HEK293T (cell line): ENCODE results near the gene SPATA13.

Source experiments
- CTCF ChIA-PET: fragments of 350-600 bp; formaldehyde crosslinking; extraction: SDS; loops from one replicate; lab custom pipeline; 2021; ENCODE audit warnings: antibody characterized with exemption, inconsistent platforms; lab: Yijun Ruan, JAX
- POLR2A ChIA-PET: fragments of 350-600 bp; formaldehyde crosslinking; extraction: SDS; loops from one replicate; lab custom pipeline; 2020; ENCODE audit warnings: antibody characterized with exemption, inconsistent platforms; lab: Yijun Ruan, JAX
- DNase-seq: peaks from one replicate; pipeline ENCODE4 v3.0.0; 2012; ENCODE audit warnings: mixed read lengths; ENCODE audit errors: extremely low spot score
- ARNT ChIP-seq: fragments of 450-650 bp; IDR thresholded peaks from 2 replicates; pipeline ENCODE4 v1.6.1; 2017; ENCODE audit warnings: mild to moderate bottlenecking
- BHLHE40 ChIP-seq: fragments of 450-650 bp; IDR thresholded peaks from 2 replicates; pipeline ENCODE4 v1.6.1; 2016; ENCODE audit warnings: mild to moderate bottlenecking, moderate library complexity, borderline replicate concordance
- CTBP1 ChIP-seq: fragments of 450-650 bp; IDR thresholded peaks from 2 replicates; pipeline ENCODE4 v1.6.1; 2016; ENCODE audit warnings: borderline replicate concordance
- ELF4 ChIP-seq: fragments of 450-650 bp; IDR thresholded peaks from 2 replicates; pipeline ENCODE4 v1.6.1; 2017; ENCODE audit warnings: antibody characterized with exemption
- FOXA1 ChIP-seq: fragments of 450-650 bp; IDR thresholded peaks from 2 replicates; pipeline ENCODE4 v1.6.1; 2016; ENCODE audit warnings: mild to moderate bottlenecking
- FOXK2 ChIP-seq: fragments of 450-650 bp; IDR thresholded peaks from 2 replicates; pipeline ENCODE4 v1.6.1; 2016; ENCODE audit warnings: mild to moderate bottlenecking
- FOXM1 ChIP-seq: fragments of 450-650 bp; IDR thresholded peaks from 2 replicates; pipeline ENCODE4 v1.6.1; 2017; ENCODE audit warnings: mild to moderate bottlenecking, borderline replicate concordance
- HDGF ChIP-seq: fragments of 450-650 bp; IDR thresholded peaks from 2 replicates; pipeline ENCODE4 v1.6.1; 2017; ENCODE audit warnings: antibody characterized with exemption, borderline replicate concordance
- L3MBTL2 ChIP-seq: fragments of 450-650 bp; conservative IDR thresholded peaks from 2 replicates; pipeline ENCODE4 v1.6.1; 2016; ENCODE audit warnings: mild to moderate bottlenecking
- LEF1 ChIP-seq: fragments of 450-650 bp; IDR thresholded peaks from 2 replicates; pipeline ENCODE4 v1.6.1; 2017; ENCODE audit warnings: mild to moderate bottlenecking, borderline replicate concordance
- NFRKB ChIP-seq: fragments of 450-650 bp; IDR thresholded peaks from 2 replicates; pipeline ENCODE4 v1.6.1; 2016; ENCODE audit warnings: mild to moderate bottlenecking, moderate library complexity
- SP1 ChIP-seq: fragments of 450-650 bp; IDR thresholded peaks from 2 replicates; pipeline ENCODE4 v1.6.1; 2017
- SUZ12 ChIP-seq: fragments of 450-650 bp; IDR thresholded peaks from 2 replicates; pipeline ENCODE4 v1.6.1; 2016; ENCODE audit warnings: mild to moderate bottlenecking
- TARDBP ChIP-seq: fragments of 450-650 bp; IDR thresholded peaks from 2 replicates; pipeline ENCODE4 v1.6.1; 2016
- ZNF384 ChIP-seq: fragments of 450-650 bp; IDR thresholded peaks from 2 replicates; pipeline ENCODE4 v1.6.1; 2016
- TF ChIP-seq, protein P1 (sequence below): fragments of 450-650 bp; IDR thresholded peaks from 2 replicates; pipeline ENCODE4 v1.6.1; 2016

Gene SPATA13

DNA sequence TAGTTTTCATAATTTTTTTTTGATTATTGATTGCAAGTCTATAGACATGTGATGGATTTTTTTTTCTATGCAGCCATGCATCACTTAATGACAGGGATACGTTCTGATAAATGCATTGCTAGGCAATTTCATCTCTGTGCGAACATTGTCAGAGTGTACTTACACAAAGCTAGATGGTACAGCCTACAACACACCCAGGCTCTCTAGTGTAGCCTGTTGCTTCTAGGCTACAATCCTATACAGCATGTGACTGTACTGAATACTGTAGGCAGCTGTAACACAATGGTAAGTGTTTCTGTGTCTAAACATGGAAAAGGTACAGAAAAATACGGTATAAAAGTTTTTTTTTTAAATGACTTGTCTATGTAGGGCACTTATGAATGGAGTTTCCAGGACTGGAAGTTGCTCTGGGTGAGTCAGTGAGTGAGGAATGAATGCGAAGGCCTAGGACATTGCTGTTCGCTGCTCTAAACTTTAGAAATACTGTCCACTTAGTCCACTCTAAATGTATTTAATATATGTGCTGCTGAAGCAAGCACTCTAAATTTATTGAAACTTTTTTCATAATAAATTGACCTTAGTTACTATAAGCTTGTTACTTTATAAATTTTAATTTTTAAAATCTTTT, 20.3 kb downstream of the SPATA13 start:
- TF ChIP-seq HDGF, result no peak
- TF ChIP-seq, protein P1, sequence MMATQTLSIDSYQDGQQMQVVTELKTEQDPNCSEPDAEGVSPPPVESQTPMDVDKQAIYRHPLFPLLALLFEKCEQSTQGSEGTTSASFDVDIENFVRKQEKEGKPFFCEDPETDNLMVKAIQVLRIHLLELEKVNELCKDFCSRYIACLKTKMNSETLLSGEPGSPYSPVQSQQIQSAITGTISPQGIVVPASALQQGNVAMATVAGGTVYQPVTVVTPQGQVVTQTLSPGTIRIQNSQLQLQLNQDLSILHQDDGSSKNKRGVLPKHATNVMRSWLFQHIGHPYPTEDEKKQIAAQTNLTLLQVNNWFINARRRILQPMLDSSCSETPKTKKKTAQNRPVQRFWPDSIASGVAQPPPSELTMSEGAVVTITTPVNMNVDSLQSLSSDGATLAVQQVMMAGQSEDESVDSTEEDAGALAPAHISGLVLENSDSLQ, result no peak
- no peak for TF ChIP-seq ARNT
- TF ChIP-seq SP1, result no peak
- TF ChIP-seq BHLHE40, result no peak
- DNase-seq, result no peak
- POLR2A ChIA-PET, result no interaction called here
- CTCF ChIA-PET, result interaction anchor here (0.6 kb wide), 1 partner anchor 119 kb away, joined by 4 read pairs; no protein-coding TSS in a partner anchor

DNA sequence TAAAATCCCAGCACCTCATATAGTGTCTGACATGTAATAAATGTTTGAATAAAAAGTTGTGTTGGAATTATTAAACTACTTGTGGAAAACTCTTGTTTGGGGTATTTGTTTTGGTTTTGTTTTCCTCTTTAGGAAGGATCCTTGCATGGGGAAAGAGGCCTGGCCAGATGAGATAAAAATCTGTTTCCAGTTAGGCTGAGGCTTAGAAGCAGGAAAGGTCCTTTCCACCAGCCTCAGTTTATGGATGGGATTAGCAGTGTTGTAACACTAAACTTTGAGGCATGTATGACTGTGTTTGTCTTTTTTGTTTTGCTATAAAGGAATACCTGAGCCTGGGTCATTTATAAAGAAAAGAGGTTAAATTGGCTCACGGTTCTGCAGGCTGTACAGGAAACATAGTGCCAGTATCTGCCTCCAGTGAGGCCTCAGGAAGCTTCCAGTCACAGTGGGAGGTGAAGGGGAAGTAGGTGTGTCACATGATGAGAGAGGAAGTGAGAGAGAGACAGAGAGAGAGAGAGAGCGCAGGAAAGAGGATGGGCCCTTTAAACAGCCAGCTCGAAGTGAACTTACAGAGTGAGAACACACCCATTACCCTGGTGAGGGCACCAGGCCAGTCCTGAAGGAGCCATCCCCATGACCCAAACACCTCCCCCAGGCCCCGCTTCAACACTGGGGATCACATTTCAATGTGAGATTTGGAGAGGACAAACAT, 21.6 kb downstream of the SPATA13 start:
- DNase-seq, result no peak
- ChIA-PET POLR2A (no interaction called here), CTCF (no interaction called here)

DNA sequence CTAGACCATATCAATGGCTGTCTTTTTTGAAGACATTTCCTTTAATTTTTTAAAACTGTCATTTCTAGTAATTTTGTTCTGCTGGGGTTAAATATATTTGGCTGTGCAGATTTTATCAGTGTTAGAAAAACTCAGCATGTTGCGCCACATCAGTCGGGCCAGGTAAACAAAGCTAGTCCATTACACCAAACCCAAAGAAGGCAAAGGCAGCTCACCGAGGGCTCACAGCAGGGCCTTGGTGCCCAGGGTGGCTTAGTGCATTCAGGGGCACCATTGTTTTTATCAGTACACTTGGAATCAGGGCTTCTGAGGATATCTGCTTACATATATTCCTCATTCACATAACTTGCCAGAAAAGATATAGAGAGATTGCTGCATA, 22.2 kb downstream of the SPATA13 start:
- POLR2A ChIA-PET, result no interaction called here
- CTCF ChIA-PET, result no interaction called here
- TF ChIP-seq FOXA1, result no peak
- no peak for TF ChIP-seq TARDBP
- no peak for TF ChIP-seq L3MBTL2
- DNase-seq, result no peak

More for the DNA sequence above, 21.6 kb downstream of the SPATA13 start:
- no peak for TF ChIP-seq ARNT
- TF ChIP-seq HDGF, result no peak
- TF ChIP-seq SP1, result no peak
- no peak for TF ChIP-seq NFRKB
- TF ChIP-seq, protein P1, result no peak
- no peak for TF ChIP-seq FOXA1
- TF ChIP-seq FOXM1, result no peak
- TF ChIP-seq TARDBP, result no peak
- TF ChIP-seq FOXK2, result no peak
- TF ChIP-seq ZNF384, result no peak
- TF ChIP-seq SUZ12, result no peak
- no peak for TF ChIP-seq ELF4
- TF ChIP-seq CTBP1, result no peak
- no peak for TF ChIP-seq BHLHE40
- TF ChIP-seq LEF1, result no peak

DNA sequence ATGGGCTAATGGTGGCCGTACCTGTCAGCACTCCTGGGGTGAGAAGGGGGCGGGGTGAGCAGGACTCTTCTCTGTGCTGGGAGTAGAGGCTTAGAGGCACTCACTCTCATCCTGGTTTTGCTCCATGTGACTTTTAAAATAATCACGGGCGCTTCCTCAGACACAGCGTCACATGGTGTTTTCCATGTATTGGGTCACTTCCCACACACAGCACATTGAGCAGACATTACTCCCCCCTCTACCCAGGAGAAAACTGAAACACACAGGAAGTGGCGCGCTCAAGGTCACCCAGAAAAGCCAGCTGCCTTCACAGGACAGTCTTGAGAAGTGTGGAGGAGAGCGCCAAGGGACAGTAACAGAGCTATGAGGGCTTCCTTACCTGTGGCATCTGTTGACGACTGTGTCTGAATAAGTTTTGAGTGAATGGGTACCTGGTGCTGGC, 23.2 kb downstream of the SPATA13 start:
- CTCF ChIA-PET, result no interaction called here
- TF ChIP-seq ELF4 (no peak), ARNT (no peak), TARDBP (no peak), LEF1 (no peak), L3MBTL2 (no peak), BHLHE40 (no peak), SP1 (no peak), HDGF (no peak), FOXK2 (no peak), FOXA1 (no peak), ZNF384 (no peak), SUZ12 (no peak), CTBP1 (no peak), NFRKB (no peak), FOXM1 (no peak)
- TF ChIP-seq, protein P1, result no peak
- POLR2A ChIA-PET, result no interaction called here
- DNase-seq, result no peak

DNA sequence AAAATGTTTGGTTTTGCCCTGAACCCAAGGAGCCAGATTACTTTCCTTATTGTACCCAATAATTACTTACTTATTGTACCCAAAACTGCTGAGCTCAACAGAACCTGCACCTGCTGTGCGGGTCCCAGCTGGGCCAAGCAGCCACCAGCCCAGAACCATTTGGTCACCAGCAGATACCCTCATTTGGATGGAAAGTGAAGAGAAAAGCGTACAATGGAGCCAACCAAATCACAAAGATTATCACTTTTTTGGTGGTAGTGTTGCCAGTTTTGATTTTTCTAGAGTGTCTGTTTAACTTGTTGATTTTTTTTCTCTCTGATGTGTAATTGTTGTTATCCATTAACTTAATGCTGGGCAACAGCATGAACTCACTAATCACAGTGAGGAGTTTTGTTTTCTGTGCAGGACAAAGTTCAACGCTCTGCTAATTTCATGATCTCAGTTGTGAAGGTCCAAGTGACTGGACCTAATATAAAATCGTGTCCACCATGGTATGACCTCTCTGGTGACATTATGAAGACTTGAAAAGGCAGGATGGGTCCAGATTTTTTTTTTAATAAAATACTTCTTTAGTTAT, 23.8 kb downstream of the SPATA13 start:
- TF ChIP-seq BHLHE40 (no peak), SUZ12 (no peak), ZNF384 (no peak), ELF4 (no peak), FOXK2 (no peak)
- ChIA-PET CTCF (no interaction called here), POLR2A (no interaction called here)
- no peak for DNase-seq

DNA sequence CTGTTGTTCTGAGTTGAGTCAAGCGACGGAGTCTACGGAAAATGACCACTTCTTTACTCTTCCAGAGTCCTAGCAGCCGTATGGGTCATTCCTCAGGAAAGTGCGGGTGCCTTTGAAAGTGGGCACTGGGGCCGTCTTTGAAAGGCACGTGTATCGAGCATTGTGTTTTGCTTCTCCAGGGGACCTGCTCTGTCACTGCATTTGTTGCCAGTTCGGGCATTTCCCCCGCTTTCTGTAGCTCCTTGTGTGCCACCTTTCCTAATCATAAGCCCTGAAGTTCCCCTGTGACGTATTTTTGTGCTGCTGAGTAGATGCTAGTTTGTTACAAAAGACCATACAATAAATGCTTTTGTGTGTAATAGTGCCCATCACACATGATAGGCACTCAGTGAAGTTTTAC, 24.4 kb downstream of the SPATA13 start:
- no peak for DNase-seq
- POLR2A ChIA-PET, result no interaction called here
- no peak for TF ChIP-seq NFRKB
- no peak for TF ChIP-seq L3MBTL2
- TF ChIP-seq HDGF, result no peak
- TF ChIP-seq BHLHE40, result no peak
- no peak for TF ChIP-seq LEF1
- no peak for TF ChIP-seq ELF4
- no peak for TF ChIP-seq TARDBP
- no peak for TF ChIP-seq SP1
- TF ChIP-seq ZNF384, result no peak
- no peak for TF ChIP-seq FOXM1
- no peak for TF ChIP-seq FOXK2
- TF ChIP-seq ARNT, result no peak
- CTCF ChIA-PET, result no interaction called here
